ENCODE results near the gene CGB3. TPM values are rescaled to one million over a fixed set of nuclear protein-coding genes. Genes with fewer than 3 reads are reported as not detected.
"Not testable (repeated sequence)": the region's sequence is repeated elsewhere in the genome, so short reads cannot be mapped to it uniquely, and the experiment has no call there.

Gene CGB3
- total RNA-seq, 2 experiments from 2014 or later = not detected

DNA sequence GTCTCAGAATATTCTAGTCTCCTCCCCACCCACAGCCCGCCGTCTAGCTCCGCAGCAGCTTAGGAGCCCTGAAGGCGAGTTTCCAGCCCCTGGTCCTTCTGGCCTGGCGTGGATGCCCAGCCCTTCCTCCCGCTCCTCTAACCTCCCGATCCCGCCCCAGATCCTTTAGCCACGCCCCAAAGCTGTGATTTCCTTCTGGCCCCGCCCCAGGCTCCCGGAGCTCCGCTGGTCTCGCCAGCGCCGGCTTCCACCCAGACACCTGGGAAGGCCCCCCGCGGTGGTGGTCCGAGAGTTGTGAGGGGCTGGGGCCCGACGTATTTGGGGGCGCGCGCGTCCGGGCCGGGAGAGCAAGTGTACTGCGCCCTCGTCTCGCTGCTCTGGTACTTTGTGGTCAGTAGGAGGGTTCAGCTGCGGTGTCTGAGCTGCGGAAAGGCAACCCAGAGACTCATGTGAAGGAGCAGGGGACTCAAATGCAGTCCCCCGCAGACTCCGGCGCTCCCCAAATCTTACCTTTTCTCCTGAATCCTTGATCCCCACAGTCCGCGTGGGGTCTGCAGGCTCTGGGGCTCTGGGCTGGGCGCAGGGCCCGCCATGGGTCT, 33.6 kb upstream of the CGB3 start, which contains the start of gene CGB7:
Gene CGB7 (minus strand): TSS at position 114 of the 599 bp plus-strand sequence. CDS start 2,374 bp downstream, outside the sequence.
- Mint-ChIP-seq H3K27ac (no peak within 1 kb of the TSS), H3K27me3 (peaks cover 59% of the 10 kb centered on the region), H3K36me3 (ENCODE audit: low read depth) (no peaks in the 10 kb centered on the region), H3K4me1 (peaks cover 23% of the 10 kb centered on the region), H3K9me3 (no peaks in the 10 kb centered on the region), H3K4me3 (peak within 1 kb of the TSS; percentile 51)
- POLR2A ChIA-PET = no interaction called here
- CTCF ChIA-PET = interaction anchor here (0.6 to 2.0 kb wide), 7 partner anchors 8 to 216 kb away, joined by 3 to 7 read pairs (median 3); partner anchors contain the start of gene LIN7B
- DNase-seq = peak; percentile 30

DNA sequence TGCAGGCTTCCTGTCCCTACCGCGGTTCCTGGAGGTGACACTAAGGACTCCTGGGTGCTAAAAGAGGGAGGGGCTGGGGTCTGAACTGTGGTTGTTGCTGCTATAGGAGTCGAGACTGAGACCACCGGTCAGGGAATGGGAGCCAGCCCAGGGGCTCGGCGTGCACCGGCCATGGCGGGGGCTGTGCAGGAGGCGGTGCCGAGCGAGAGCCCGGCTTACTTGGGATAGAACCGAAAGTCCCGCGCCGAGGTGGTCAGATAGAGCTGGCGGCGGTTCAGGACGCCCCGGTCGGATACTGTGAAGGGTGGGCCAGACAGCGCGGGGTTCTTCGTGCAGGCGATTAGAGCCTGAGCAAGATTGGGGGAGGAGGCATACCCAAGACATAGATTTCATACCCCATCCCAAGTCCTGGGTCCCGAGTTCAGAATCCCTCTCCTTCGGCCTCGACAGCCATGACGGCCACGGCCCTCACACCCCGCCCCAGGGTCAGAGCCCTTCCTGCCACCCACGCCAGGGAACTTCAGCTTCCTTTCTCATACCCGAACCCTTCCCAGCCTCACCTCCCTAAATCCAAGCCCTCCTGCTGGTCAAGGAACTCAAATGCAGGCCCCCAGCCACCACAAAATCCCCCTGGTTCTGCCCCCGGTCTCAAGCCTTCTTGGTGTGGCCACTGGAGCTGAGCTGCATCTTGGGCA, 32.9 kb upstream of the CGB3 start:
- POLR2A ChIA-PET; H3K27ac Mint-ChIP-seq; H3K9me3 Mint-ChIP-seq; DNase-seq; H3K36me3 Mint-ChIP-seq (ENCODE audit: low read depth): not testable (repeated sequence)
- Mint-ChIP-seq H3K4me1 (peaks cover 23% of the 10 kb centered on the region), H3K4me3 (peak overlapping the region; percentile 51), H3K27me3 (peaks cover 58% of the 10 kb centered on the region)
- CTCF ChIA-PET = interaction anchor here (0.6 to 2.0 kb wide), 7 partner anchors 9 to 215 kb away, joined by 3 to 7 read pairs (median 3); partner anchors contain the start of gene LIN7B

DNA sequence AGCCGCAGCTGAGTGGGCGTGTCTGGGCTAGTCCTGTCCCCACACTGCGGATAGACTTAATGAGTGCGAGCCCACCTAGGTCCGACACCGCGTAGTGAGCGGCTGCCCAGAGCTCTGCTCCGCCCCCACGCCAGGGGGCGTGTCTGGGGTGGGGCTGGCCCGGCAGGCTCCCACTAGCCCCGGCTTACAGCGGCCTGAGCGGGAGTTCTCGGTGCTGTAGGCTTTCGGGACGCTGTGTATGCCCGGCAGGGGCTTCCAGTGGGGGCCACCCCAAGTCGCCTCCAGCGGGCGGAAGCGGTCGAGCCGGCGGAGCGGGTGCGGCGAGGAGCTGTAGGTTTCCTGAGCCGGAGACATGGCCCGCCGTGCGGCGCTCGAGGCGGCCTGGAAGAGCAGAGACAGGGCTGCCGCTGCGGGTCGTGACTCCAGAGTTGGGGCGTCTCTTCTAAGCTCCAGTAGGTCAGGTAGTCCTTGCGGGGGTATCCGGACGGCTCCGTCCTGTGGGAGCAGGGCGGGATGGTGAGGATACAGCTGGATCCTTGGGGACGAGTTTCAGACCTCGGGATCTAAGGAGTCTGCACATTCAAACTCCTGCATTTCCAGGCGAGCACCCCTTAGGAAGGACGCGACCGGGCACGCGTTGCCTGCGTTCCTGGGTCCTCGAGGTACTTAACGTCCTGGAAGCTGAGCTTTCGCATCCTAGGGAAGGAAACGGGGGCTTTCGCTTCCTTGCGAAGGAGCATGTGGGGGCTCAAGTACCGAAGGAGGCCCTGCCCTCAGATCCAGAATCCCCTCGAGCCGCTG, 32.2 kb upstream of the CGB3 start:
- Mint-ChIP-seq H3K36me3 (ENCODE audit: low read depth) (no peaks in the 10 kb centered on the region), H3K27me3 (peaks cover 54% of the 10 kb centered on the region), H3K4me1 (peaks cover 23% of the 10 kb centered on the region), H3K4me3 (peak overlapping the region; percentile 51), H3K27ac (no peak overlapping the region), H3K9me3 (no peaks in the 10 kb centered on the region)
- peak; percentile 41 for DNase-seq
- POLR2A ChIA-PET = no interaction called here
- CTCF ChIA-PET = interaction anchor here (0.6 to 2.0 kb wide), 5 partner anchors 10 to 363 kb away, joined by 3 to 6 read pairs (median 3); no protein-coding TSS in a partner anchor

DNA sequence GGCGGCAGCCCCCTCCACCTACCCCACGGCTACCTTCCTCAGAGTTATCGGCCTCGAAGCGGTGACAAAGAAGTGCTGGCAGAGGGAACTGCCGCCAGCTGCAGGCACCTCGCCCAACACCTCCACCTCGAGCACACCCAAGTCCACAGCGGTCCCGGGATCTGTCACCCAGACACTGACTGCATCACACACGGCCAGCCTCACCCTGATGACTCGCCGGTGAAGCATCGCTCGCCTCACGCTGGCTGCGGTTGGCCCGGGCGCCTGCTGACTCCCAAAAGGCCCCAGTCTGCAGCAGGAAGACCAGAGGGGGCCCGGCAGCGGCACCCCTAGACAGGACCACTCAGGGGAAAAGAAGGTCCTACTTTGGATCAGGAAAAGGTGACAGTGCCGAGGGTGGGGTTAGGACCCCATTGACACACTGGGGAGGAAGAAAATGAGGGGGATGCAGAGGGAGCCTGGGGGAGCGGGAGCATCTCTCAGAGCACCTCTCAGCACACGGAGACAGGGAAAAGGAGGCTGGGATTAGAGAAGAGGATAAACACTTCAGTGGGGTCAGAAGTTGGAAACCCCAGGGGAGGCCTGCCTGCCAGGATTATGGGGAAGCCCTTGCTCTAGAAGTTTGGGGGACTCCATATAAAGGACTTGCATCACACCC, 26.4 kb upstream of the CGB3 start:
- H3K4me1 Mint-ChIP-seq; H3K4me3 Mint-ChIP-seq; POLR2A ChIA-PET; H3K27me3 Mint-ChIP-seq; H3K27ac Mint-ChIP-seq; H3K36me3 Mint-ChIP-seq (ENCODE audit: low read depth); DNase-seq; H3K9me3 Mint-ChIP-seq: not testable (repeated sequence)
- CTCF ChIA-PET = interaction anchor here (1.4 to 2.0 kb wide), 2 partner anchors 47 to 57 kb away, joined by 4 read pairs; partner anchors contain the start of genes GYS1 and RUVBL2

DNA sequence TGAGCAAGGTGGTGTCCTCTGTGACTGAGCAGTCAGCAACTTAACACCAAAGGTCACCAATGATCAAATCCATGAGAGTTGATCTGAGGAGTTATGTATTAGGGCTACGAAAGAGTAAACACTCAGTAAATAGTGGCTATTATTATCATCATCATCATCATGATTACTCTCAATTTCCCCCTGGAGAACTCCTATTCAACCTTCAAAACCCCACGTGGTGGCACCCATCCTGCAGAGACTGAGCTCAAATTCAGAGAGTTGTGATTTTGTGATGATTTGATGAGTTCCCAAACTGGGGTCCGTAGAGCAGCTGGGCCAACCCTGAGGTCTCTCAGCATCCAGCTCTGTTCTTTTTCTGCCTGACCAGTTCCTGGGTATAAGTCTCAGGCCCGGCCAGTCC, 25.7 kb upstream of the CGB3 start:
- H3K36me3 Mint-ChIP-seq (ENCODE audit: low read depth); H3K4me1 Mint-ChIP-seq; H3K27ac Mint-ChIP-seq; H3K27me3 Mint-ChIP-seq; DNase-seq; H3K4me3 Mint-ChIP-seq; H3K9me3 Mint-ChIP-seq; POLR2A ChIA-PET: not testable (repeated sequence)
- CTCF ChIA-PET = interaction anchor here (2.0 kb wide), 1 partner anchor 56 kb away, joined by 4 read pairs; the partner anchor contains the start of genes GYS1 and RUVBL2

DNA sequence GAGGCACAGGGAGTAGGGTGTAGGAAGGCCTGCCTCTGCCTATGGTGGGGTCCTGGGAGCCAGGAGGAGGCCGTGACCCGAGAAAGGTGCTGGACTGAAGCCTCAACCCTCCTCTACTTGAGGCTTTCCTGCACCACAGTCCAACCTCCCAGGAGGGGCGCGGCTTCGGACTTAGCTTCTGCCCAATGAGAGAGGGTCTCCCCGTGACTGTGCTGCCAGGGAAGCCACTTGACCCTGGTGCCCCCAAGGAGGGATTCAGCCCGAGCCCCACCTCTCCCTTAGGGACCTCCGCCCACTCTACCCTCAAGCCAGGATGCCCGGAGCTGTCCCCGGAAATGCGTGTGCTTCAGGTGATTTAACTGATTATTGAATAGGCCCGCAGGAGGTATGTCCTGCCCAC, 24.9 kb upstream of the CGB3 start, which contains the start of gene CGB8:
Gene CGB8 (minus strand): TSS at position 101 of the 400 bp plus-strand sequence. CDS start 372 bp downstream, outside the sequence.
- H3K4me1 Mint-ChIP-seq = not testable (repeated sequence)
- CTCF ChIA-PET = interaction anchor here (2.0 kb wide), 1 partner anchor 55 kb away, joined by 4 read pairs; the partner anchor contains the start of genes GYS1 and RUVBL2

DNA sequence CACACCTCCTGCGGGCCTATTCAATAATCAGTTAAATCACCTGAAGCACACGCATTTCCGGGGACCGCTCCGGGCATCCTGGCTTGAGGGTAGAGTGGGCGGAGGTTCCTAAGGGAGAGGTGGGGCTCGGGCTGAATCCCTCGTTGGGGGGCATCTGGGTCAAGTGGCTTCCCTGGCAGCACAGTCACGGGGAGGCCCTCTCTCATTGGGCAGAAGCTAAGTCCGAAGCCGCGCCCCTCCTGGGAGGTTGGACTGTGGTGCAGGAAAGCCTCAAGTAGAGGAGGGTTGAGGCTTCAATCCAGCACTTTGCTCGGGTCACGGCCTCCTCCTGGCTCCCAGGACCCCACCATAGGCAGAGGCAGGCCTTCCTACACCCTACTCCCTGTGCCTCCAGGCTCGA, 19.4 kb upstream of the CGB3 start, which contains the start of gene CGB5:
Gene CGB5 (plus strand): TSS at position 301 of the 400 bp plus-strand sequence. CDS start 362 bp downstream, outside the sequence.
- H3K4me3 Mint-ChIP-seq; H3K9me3 Mint-ChIP-seq; H3K27ac Mint-ChIP-seq; H3K36me3 Mint-ChIP-seq (ENCODE audit: low read depth); CTCF ChIA-PET; H3K27me3 Mint-ChIP-seq; H3K4me1 Mint-ChIP-seq; POLR2A ChIA-PET; DNase-seq: not testable (repeated sequence)

More for the DNA sequence above, 24.9 kb upstream of the CGB3 start, which contains the start of gene CGB8:
- H3K27ac Mint-ChIP-seq; H3K9me3 Mint-ChIP-seq; H3K27me3 Mint-ChIP-seq; POLR2A ChIA-PET; H3K4me3 Mint-ChIP-seq; DNase-seq; H3K36me3 Mint-ChIP-seq (ENCODE audit: low read depth): not testable (repeated sequence)

DNA sequence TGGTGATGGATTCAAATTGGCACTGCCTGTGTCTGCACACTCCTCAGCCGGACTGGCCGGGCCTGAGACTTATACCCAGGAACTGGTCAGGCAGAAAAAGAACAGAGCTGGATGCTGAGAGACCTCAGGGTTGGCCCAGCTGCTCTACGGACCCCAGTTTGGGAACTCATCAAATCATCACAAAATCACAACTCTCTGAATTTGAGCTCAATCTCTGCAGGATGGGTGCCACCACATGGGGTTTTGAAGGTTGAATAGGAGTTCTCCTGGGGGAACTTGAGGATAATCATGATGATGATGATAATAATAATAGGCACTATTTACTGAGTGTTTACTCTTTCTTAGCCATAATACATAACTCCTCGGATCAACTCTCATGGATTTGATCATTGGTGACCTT, 18.5 kb upstream of the CGB3 start:
- CTCF ChIA-PET = interaction anchor here (0.6 kb wide), 1 partner anchor 13 kb away, joined by 3 read pairs; no protein-coding TSS in a partner anchor
- POLR2A ChIA-PET; H3K4me3 Mint-ChIP-seq; H3K27me3 Mint-ChIP-seq; H3K4me1 Mint-ChIP-seq; H3K27ac Mint-ChIP-seq; H3K9me3 Mint-ChIP-seq; H3K36me3 Mint-ChIP-seq (ENCODE audit: low read depth); DNase-seq: not testable (repeated sequence)

DNA sequence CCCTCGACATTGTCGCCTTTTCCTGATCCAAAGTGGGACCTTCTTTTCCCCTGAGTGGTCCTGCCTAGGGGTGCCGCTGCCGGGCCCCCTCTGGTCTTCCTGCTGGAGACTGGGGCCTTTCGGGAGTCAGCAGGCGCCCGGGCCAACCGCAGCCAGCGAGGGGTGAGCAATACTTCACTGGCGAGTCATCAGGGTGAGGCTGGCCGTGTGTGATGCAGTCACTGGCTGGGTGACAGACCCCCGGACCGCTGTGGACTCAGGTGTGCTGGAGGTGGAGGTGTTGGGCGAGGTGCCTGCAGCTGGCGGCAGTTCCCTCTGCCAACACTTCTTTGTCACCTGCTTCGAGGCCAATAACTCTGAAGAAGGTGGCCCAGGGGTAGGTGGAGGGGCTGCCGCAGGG, 18.0 kb upstream of the CGB3 start:
- Mint-ChIP-seq H3K4me3 (no peak overlapping the region), H3K27me3 (no peaks in the 10 kb centered on the region), H3K36me3 (ENCODE audit: low read depth) (no peaks in the 10 kb centered on the region), H3K4me1 (no peaks in the 10 kb centered on the region), H3K9me3 (no peaks in the 10 kb centered on the region), H3K27ac (no peak overlapping the region)
- ChIA-PET CTCF (interaction anchor here (0.6 kb wide), 1 partner anchor 14 kb away, joined by 3 read pairs; no protein-coding TSS in a partner anchor), POLR2A (no interaction called here)
- DNase-seq = no peak

DNA sequence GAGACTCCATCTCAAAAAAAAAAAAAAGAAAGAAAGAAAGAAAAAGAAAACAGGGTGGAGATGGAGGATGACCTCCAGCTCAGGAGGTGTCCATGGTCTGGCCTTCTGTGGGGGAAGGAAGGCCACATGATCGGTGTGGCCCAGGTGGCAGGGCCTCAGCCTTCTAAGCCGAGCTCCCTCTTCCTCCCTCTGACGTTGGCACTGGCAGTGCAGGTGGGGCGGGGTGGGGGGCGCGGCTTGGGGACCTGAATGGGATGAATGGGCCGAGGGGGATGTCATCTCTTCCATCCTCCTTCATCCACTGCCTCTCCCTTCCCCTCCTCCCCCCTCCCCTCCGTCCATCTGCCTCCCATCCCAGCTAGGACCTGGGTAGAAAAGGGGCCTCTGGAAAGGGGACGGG, 15.6 kb upstream of the CGB3 start:
- H3K27me3 Mint-ChIP-seq; H3K9me3 Mint-ChIP-seq; H3K4me1 Mint-ChIP-seq; H3K4me3 Mint-ChIP-seq; H3K27ac Mint-ChIP-seq; H3K36me3 Mint-ChIP-seq (ENCODE audit: low read depth); CTCF ChIA-PET; POLR2A ChIA-PET; DNase-seq: not testable (repeated sequence)

DNA sequence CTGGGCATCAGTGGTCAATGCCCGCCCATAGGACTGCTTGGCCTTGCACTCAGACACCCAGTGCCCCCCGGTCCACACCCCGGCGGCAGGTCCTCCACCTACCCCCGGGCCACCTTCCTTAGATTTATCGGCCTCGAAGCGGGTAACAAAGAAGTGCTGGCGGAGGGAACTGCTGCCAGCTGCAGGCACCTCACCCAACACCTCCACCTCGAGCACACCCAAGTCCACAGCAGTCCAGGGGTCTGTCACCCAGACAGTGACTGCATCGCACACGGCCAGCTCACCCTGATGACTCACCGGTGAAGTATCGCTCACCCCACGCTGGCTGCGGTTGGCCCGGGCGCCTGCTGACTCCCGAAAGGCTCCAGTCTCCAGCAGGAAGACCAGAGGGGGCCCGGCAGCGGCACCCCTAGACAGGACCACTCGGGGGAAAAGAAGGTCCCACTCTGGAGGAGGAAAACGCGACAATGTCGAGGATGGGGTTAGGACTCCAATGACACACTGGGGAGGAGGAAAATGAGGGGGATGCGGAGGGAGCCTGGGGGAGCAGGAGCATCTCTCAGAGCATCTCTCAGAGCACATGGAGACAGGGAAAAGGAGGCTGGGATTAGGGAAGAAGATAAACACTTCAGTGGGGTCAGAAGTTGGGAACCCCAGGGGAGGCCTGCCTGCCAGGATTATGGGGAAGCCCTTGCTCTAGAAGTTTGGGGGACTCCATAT, 14.6 kb upstream of the CGB3 start:
- DNase-seq; H3K4me3 Mint-ChIP-seq; POLR2A ChIA-PET; H3K36me3 Mint-ChIP-seq (ENCODE audit: low read depth); H3K9me3 Mint-ChIP-seq; H3K27me3 Mint-ChIP-seq; CTCF ChIA-PET; H3K4me1 Mint-ChIP-seq: not testable (repeated sequence)
- peak overlapping the region; percentile 41 for H3K27ac Mint-ChIP-seq

DNA sequence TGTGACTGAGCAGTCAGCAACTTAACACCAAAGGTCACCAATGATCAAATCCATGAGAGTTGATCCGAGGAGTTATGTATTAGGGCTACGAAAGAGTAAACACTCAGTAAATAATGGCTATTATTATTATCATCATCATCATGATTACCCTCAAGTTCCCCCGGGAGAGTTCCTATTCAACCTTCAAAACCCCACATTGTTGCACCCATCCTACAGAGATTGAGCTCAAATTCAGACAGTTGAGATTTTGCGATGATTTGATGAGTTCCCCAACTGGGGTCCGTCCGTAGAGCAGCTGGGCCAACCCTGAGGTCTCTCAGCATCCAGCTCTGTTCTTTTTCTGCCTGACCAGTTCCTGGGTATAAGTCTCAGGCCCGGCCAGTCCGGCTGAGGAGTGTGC, 14.0 kb upstream of the CGB3 start:
- H3K36me3 Mint-ChIP-seq (ENCODE audit: low read depth); H3K4me3 Mint-ChIP-seq; H3K27ac Mint-ChIP-seq; H3K9me3 Mint-ChIP-seq; DNase-seq; H3K27me3 Mint-ChIP-seq; POLR2A ChIA-PET; CTCF ChIA-PET; H3K4me1 Mint-ChIP-seq: not testable (repeated sequence)

All from activated CD4-positive, alpha-beta T cell treated with anti-CD3 and anti-CD28 coated beads, Interleukin-2, amount 10 ng/mL, durations not matched to agents 7 days and 5 days (primary cell).